ENCODE measurements around the gene CNKSR3.

The CNKSR3 gene

GRCh38 chr6:154410619-154411072 lies 99.8 kb downstream of the CNKSR3 start:
- peak; percentile 56 for DNase-seq

- DNase-seq, result no peak
Measured at GRCh38 chr6:154408891-154409500, 101.5 kb downstream of the CNKSR3 start.

- DNase-seq, result no peak
Measured at GRCh38 chr6:154407440-154407839, 103.0 kb downstream of the CNKSR3 start.

- DNase-seq, result no peak
Measured at GRCh38 chr6:154406869-154407268, 103.6 kb downstream of the CNKSR3 start.

GRCh38 chr6:154406301-154406700 lies 104.2 kb downstream of the CNKSR3 start:
- DNase-seq, result no peak

GRCh38 chr6:154404791-154405400 lies 105.6 kb downstream of the CNKSR3 start:
- no peak for DNase-seq

- DNase-seq, result peak; percentile 53
Measured at GRCh38 chr6:154403788-154404187, 106.7 kb downstream of the CNKSR3 start.

- no peak for DNase-seq
Measured at GRCh38 chr6:154402081-154402780, 108.3 kb downstream of the CNKSR3 start.

GRCh38 chr6:154399097-154399496 lies 111.4 kb downstream of the CNKSR3 start:
- DNase-seq, result no peak

- DNase-seq, result no peak
Measured at GRCh38 chr6:154397491-154398195, 112.8 kb downstream of the CNKSR3 start.

- DNase-seq, result no peak
Measured at GRCh38 chr6:154395878-154396277, 114.6 kb downstream of the CNKSR3 start.

GRCh38 chr6:154395316-154395715 lies 115.2 kb downstream of the CNKSR3 start:
- no peak for DNase-seq

GRCh38 chr6:154394571-154394970 lies 115.9 kb downstream of the CNKSR3 start:
- no peak for DNase-seq

- DNase-seq, result no peak
Measured at GRCh38 chr6:154390034-154390433, 120.5 kb downstream of the CNKSR3 start.

- DNase-seq, result no peak
Measured at GRCh38 chr6:154388803-154389202, 121.7 kb downstream of the CNKSR3 start.

- DNase-seq, result no peak
Measured at GRCh38 chr6:154386848-154387717, 123.4 kb downstream of the CNKSR3 start.

GRCh38 chr6:154384191-154384590 lies 126.3 kb downstream of the CNKSR3 start:
- no peak for DNase-seq

- no peak for DNase-seq
Measured at GRCh38 chr6:154383273-154383672, 127.2 kb downstream of the CNKSR3 start.

- DNase-seq, result no peak
Measured at GRCh38 chr6:154382740-154383139, 127.7 kb downstream of the CNKSR3 start.

- no peak for DNase-seq
Measured at GRCh38 chr6:154381548-154381947, 128.9 kb downstream of the CNKSR3 start.

- DNase-seq, result no peak
Measured at GRCh38 chr6:154380741-154381140, 129.7 kb downstream of the CNKSR3 start.

GRCh38 chr6:154379585-154379984 lies 130.9 kb downstream of the CNKSR3 start:
- no peak for DNase-seq

- DNase-seq, result no peak
Measured at GRCh38 chr6:154378518-154378917, 132.0 kb downstream of the CNKSR3 start.
